Esophagus (tissue), 2 donors: ENCODE data around the gene HDAC4. TPM values are rescaled to one million over a fixed set of nuclear protein-coding genes. Genes with fewer than 3 reads are reported as not detected.

Source experiments
- H3K27ac ChIP-seq, 2 donors: one replicate each; pipeline ENCODE4 v1.5.1; 2013; ENCODE audit warnings: low read depth in 2 of 2, mild to moderate bottlenecking in 2 of 2, inconsistent platforms in 1 of 2, low read length in 1 of 2, moderate library complexity in 1 of 2
- H3K27me3 ChIP-seq, 2 donors: one replicate each; pipeline ENCODE4 v1.6.1; 2013; ENCODE audit warnings: low read length in 2 of 2, control low read depth in 1 of 2, mild to moderate bottlenecking in 1 of 2; ENCODE audit not compliant: insufficient read depth in 2 of 2, control insufficient read depth in 1 of 2
- H3K36me3 ChIP-seq, 2 donors: one replicate each; pipeline ENCODE4 v1.6.1; 2013; ENCODE audit warnings: low read length in 1 of 2; ENCODE audit not compliant: control insufficient read depth in 2 of 2, insufficient read depth in 2 of 2
- H3K4me1 ChIP-seq, 2 donors: one replicate each; pipeline ENCODE4 v1.6.1; 2013; ENCODE audit warnings: low read length in 1 of 2; ENCODE audit not compliant: control insufficient read depth in 2 of 2, insufficient read depth in 2 of 2
- H3K4me3 ChIP-seq, 2 donors: one replicate each; pipeline ENCODE4 v1.5.1; 2013; ENCODE audit warnings: low read length in 2 of 2, mild to moderate bottlenecking in 2 of 2, low read depth in 1 of 2, moderate library complexity in 1 of 2
- H3K9me3 ChIP-seq, 2 donors: one replicate each; pipeline ENCODE4 v1.6.1; 2013; ENCODE audit warnings: mild to moderate bottlenecking in 2 of 2, low read depth in 1 of 2, low read length in 1 of 2, moderate library complexity in 1 of 2; ENCODE audit not compliant: control insufficient read depth in 2 of 2, insufficient read depth in 1 of 2
- WGBS, 2 donors: extraction: QIAGEN DNeasy Blood & Tissue Kit; methylation state at CpG; one replicate each; pipeline ENCODE4 v1.1.7; 2013; 5-methylcytosine and 5-hydroxymethylcytosine counted together
- polyA plus RNA-seq, 2 donors: library from polyadenylated mRNA; stranded (reverse); fragments of 200-250 nt; gene quantifications; one replicate each; pipeline ENCODE4 v1.2.3, GENCODE V29; 2013
- donor health status: healthy with polysubstance abuse.
- donor health status: Bipolar disorder and iron deficiency.

The HDAC4 gene
- polyA plus RNA-seq, 2 donors, result 5.9 to 10.2 TPM

- Histone ChIP-seq H3K27ac (no peak overlapping the region), H3K9me3 (peaks cover 0 to 2% of the 10 kb centered on the region in 2 donors), H3K4me3 (no peak overlapping the region), H3K4me1 (peaks cover 4% of the 10 kb centered on the region in 2 donors), H3K27me3 (no peaks in the 10 kb centered on the region), H3K36me3 (peaks cover 6 to 51% of the 10 kb centered on the region in 2 donors)
- 93% methylated on average over 14 of the region's 14 CpGs for WGBS, 2 donors
These were observed 259.6 kb downstream of the HDAC4 start for GRCh38 chr2:239141021-239141760.

GRCh38 chr2:239140346-239141020 is 260.3 kb downstream of the HDAC4 start:
- Histone ChIP-seq H3K27ac (no peak overlapping the region), H3K9me3 (peaks cover 0 to 2% of the 10 kb centered on the region in 2 donors)
- 80 to 83% methylated on average over 23 of the region's 23 CpGs for whole genome bisulfite sequencing, 2 donors

DNA sequence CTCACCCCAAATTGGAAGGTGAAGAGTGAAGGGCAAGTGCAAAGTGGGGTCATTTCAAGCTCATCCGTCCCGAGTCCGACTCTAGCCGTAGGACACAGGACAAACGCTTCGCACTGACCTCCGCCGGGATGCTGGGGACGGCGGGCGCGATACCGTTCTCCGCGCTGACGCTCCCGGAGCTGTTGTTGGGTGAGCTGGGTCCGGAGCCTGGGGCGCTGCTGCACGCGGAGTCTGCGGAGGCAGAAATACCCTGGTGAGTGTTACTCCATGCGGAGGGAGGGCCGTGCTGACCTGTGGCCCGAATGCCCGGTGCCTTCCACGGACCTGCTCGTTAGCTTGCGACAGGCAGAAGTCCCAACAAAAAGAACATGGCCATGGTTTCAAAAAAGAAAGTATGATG is 261.3 kb downstream of the HDAC4 start:
- Histone ChIP-seq H3K4me1 (peaks cover 4% of the 10 kb centered on the region in 2 donors), H3K4me3 (no peak overlapping the region), H3K36me3 (peaks cover 6 to 52% of the 10 kb centered on the region in 2 donors), H3K27ac (no peak overlapping the region), H3K27me3 (no peaks in the 10 kb centered on the region), H3K9me3 (peaks cover 0 to 2% of the 10 kb centered on the region in 2 donors)
- 95 to 97% methylated on average over 29 of the region's 29 CpGs for WGBS, 2 donors

More at GRCh38 chr2:239140346-239141020, 260.3 kb downstream of the HDAC4 start:
- H3K36me3 ChIP-seq, result peaks cover 6 to 52% of the 10 kb centered on the region in 2 donors
- no peaks in the 10 kb centered on the region for H3K27me3 ChIP-seq
- no peak overlapping the region for H3K4me3 ChIP-seq
- H3K4me1 ChIP-seq, result peaks cover 4% of the 10 kb centered on the region in 2 donors

GRCh38 chr2:239139101-239139500 is 261.7 kb downstream of the HDAC4 start:
- peaks cover 6 to 52% of the 10 kb centered on the region in 2 donors for H3K36me3 ChIP-seq

GRCh38 chr2:239138610-239139009 is 262.2 kb downstream of the HDAC4 start:
- Histone ChIP-seq H3K4me1 (peaks cover 4% of the 10 kb centered on the region in 2 donors), H3K27me3 (no peaks in the 10 kb centered on the region), H3K27ac (no peak overlapping the region), H3K4me3 (no peak overlapping the region), H3K9me3 (peaks cover 0 to 2% of the 10 kb centered on the region in 2 donors), H3K36me3 (peaks cover 9 to 53% of the 10 kb centered on the region in 2 donors)
- WGBS, 2 donors, result 74 to 88% methylated on average over 15 of the region's 15 CpGs

More at GRCh38 chr2:239139101-239139500, 261.7 kb downstream of the HDAC4 start:
- no peak overlapping the region for H3K4me3 ChIP-seq
- WGBS, 2 donors, result 88 to 92% methylated on average over 16 of the region's 16 CpGs
- no peak overlapping the region for H3K27ac ChIP-seq
- peaks cover 0 to 2% of the 10 kb centered on the region in 2 donors for H3K9me3 ChIP-seq
- peaks cover 4% of the 10 kb centered on the region in 2 donors for H3K4me1 ChIP-seq
- no peaks in the 10 kb centered on the region for H3K27me3 ChIP-seq

GRCh38 chr2:239137898-239138283 is 262.9 kb downstream of the HDAC4 start:
- Histone ChIP-seq H3K9me3 (peaks cover 0 to 2% of the 10 kb centered on the region in 2 donors), H3K27ac (no peak overlapping the region), H3K4me1 (peaks cover 4% of the 10 kb centered on the region in 2 donors), H3K4me3 (no peak overlapping the region), H3K27me3 (no peaks in the 10 kb centered on the region), H3K36me3 (peaks cover 9 to 54% of the 10 kb centered on the region in 2 donors)
- 82 to 91% methylated on average over 3 of the region's 3 CpGs for WGBS, 2 donors

- no peak overlapping the region for H3K27ac ChIP-seq
- no peak overlapping the region for H3K4me3 ChIP-seq
- peaks cover 4% of the 10 kb centered on the region in 2 donors for H3K4me1 ChIP-seq
- peaks cover 9 to 54% of the 10 kb centered on the region in 2 donors for H3K36me3 ChIP-seq
- H3K27me3 ChIP-seq, result no peaks in the 10 kb centered on the region
- peaks cover 0 to 2% of the 10 kb centered on the region in 2 donors for H3K9me3 ChIP-seq
- 89% methylated on average over 22 to 26 of the region's 26 CpGs for WGBS, 2 donors
These were observed 263.5 kb downstream of the HDAC4 start for GRCh38 chr2:239137165-239137897.

DNA sequence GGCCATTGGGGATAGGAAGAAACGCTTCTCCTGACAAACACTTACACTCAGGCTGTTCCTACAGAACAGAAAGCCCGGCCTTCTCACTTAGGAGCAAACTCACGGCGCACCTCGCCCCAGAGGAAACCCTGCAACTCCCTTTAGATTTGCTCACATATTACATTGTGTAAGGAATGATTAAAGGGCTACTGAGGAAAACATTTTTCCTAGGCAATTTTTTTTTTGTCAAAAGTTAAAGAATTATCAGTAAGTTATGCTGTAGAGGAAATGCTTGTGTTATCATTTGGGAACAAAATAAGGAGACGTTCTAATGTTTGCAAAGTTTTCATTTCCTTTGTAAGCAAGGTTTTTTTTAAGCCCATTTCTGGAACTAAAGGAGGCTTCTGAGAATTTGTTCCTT is 264.1 kb downstream of the HDAC4 start:
- peaks cover 0 to 2% of the 10 kb centered on the region in 2 donors for H3K9me3 ChIP-seq
- no peak overlapping the region for H3K4me3 ChIP-seq
- peaks cover 11 to 54% of the 10 kb centered on the region in 2 donors for H3K36me3 ChIP-seq
- peaks cover 4% of the 10 kb centered on the region in 2 donors for H3K4me1 ChIP-seq
- 92 to 96% methylated on average over 6 of the region's 6 CpGs for WGBS, 2 donors
- no peak overlapping the region for H3K27ac ChIP-seq
- no peaks in the 10 kb centered on the region for H3K27me3 ChIP-seq

DNA sequence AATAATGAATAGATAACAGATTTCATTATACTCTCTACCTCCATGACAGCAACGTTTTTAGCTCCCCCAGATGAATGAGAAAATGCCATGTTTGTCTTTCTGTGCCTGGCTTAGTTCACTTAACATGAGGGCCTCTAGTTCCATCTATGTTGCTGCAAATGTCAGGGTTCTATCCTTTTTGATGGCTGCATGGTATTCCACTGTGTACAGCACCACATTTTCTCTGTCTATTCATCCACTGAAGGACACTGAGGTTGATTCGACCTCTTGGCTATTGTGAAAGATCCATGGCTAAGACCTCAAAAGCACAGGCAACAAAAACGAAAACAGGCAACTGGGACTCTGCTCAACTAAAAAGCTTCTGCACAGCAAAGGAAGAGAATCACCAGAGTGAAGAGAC is 264.6 kb downstream of the HDAC4 start:
- no peaks in the 10 kb centered on the region for H3K27me3 ChIP-seq
- peaks cover 4% of the 10 kb centered on the region in 2 donors for H3K4me1 ChIP-seq
- H3K27ac ChIP-seq, result no peak overlapping the region
- H3K36me3 ChIP-seq, result peaks cover 11 to 55% of the 10 kb centered on the region in 2 donors
- H3K9me3 ChIP-seq, result peaks cover 0 to 2% of the 10 kb centered on the region in 2 donors
- WGBS, 2 donors, result 90 to 96% methylated on average over 3 of the region's 3 CpGs
- no peak overlapping the region for H3K4me3 ChIP-seq
